ENCODE measurements around the gene NT5E.

DNA sequence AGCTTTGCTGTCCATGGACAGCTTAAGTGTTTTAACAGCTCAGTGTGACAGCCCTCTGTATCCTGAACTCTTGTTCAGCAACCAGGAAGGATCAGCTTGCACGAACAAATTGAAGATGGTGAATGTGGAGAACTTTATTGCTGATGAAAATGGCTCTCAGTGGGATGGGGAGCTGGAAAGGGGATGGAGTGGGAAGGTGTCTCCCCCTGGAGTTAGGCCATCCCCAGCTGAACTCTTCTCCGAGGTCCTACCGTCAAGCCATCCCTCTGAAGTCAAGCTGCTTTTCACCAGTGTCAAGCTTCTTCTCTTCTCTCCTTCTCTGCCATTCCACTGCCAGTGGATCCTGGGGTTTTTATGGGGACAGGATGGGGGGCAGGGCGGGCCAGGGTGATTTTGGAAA is 26.6 kb downstream of the NT5E start:
- TF ChIP-seq, protein P1, sequence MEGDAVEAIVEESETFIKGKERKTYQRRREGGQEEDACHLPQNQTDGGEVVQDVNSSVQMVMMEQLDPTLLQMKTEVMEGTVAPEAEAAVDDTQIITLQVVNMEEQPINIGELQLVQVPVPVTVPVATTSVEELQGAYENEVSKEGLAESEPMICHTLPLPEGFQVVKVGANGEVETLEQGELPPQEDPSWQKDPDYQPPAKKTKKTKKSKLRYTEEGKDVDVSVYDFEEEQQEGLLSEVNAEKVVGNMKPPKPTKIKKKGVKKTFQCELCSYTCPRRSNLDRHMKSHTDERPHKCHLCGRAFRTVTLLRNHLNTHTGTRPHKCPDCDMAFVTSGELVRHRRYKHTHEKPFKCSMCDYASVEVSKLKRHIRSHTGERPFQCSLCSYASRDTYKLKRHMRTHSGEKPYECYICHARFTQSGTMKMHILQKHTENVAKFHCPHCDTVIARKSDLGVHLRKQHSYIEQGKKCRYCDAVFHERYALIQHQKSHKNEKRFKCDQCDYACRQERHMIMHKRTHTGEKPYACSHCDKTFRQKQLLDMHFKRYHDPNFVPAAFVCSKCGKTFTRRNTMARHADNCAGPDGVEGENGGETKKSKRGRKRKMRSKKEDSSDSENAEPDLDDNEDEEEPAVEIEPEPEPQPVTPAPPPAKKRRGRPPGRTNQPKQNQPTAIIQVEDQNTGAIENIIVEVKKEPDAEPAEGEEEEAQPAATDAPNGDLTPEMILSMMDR (IDR thresholded peaks at IDR 0.05), result no peak
- no peak for TF ChIP-seq POLR2A (IDR thresholded peaks at IDR 0.05)
